Dermis blood vessel endothelial cell (primary cell): ENCODE results near the gene CPEB4. TPM values are rescaled to one million over a fixed set of nuclear protein-coding genes. Genes with fewer than 3 reads are reported as not detected.

Source experiments
- DNase-seq: peaks from one replicate; pipeline ENCODE4 v3.0.0; 2010
- total RNA-seq: library from RNA; depleted of rRNA; stranded (reverse); fragments of >200 nt; gene quantifications from 2 replicates; pipeline ENCODE4 v1.2.3, GENCODE V29; 2014

The CPEB4 gene
- total RNA-seq, 1 donor from 2014 or later: 18.0 TPM

DNA sequence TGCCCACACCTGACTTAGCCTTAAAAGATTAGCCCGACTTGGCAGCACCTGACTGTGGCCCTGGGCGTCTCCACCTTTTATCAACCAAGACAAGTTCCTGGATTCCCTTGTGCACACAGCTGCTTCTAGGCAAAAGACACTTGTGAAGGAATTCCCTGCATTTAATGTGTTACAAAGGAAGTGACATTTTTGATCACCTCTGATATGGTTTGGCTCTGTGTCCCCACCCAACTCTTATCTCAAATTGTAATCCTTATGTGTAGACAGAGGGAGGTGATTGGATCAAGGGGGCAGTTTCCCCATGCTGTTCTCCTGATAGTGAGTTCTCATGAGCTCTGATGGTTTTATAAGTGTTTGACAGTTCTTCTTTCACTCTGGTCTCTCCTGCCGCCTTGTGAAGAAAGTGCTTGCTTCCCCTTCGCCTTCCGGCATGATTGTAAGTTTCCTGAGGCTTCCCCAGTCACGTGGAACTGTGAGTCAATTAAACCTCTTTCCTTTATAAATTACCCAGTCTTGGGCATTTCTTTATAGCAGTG is 2.6 kb upstream of the CPEB4 start:
- peak; percentile 61 for DNase-seq

GRCh38 chr5:173886150-173886549 is 2.0 kb upstream of the CPEB4 start:
- DNase-seq: no peak

DNA sequence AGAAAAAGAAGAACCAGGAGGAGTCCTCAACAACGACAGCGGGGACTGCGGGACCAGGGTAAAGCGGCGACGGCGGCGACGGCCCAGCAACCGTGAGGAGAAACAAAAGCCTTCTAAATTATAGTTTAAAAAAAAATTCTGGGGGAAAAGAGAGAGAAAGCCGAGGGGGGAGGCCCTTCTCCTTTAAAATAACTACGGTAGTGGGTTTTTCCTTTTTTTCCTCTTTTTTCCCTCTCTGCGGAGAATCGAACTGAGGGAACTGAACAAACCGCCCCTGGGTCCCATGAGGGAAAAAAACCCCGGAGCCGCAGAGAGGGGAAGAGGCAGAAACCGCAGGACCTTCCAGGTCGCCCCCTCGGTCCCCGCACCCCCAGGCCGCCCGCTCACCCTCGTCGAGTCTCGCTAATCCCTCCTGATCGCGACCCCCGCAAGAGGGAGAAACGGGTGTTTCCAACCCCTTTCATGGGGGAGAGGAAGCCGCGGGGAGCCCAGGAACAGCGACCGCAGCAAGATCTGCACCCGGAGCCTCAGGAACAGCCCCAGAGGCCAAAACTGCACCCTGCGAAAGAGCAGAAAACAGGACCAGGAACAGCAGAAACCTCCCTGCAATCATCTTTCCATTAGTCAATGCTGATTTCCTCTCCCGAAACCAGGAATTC is 453 bp downstream of the CPEB4 start:
- DNase-seq: peak; percentile 48

- peak; percentile 53 for DNase-seq
Observed at GRCh38 chr5:173890195-173890991, 2.2 kb downstream of the CPEB4 start.

GRCh38 chr5:173891308-173892116 is 3.4 kb downstream of the CPEB4 start:
- DNase-seq: no peak

GRCh38 chr5:173893192-173893561 is 5.0 kb downstream of the CPEB4 start:
- no peak for DNase-seq

- no peak for DNase-seq
Observed at GRCh38 chr5:173895401-173896165, 7.4 kb downstream of the CPEB4 start.

- no peak for DNase-seq
Observed at GRCh38 chr5:173896631-173897030, 8.5 kb downstream of the CPEB4 start.

DNA sequence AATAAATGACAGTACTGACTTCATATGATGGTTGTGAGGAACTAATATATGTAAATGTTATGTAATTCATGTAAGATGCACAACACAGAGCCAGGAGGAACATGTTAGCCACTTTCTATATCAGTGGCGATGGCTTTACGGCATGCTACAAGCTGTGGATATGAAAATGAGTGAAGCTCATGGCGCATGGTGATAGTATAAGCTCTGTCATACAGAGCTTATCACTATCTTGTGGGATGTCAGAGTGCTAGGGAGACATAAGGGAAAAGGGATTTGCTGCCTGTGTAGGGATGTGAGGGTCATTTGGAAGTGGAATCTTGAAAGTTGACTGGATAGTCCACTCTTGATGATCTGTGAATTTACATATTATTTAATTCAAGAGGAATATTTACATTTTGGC is 13.6 kb downstream of the CPEB4 start:
- DNase-seq: no peak

DNA sequence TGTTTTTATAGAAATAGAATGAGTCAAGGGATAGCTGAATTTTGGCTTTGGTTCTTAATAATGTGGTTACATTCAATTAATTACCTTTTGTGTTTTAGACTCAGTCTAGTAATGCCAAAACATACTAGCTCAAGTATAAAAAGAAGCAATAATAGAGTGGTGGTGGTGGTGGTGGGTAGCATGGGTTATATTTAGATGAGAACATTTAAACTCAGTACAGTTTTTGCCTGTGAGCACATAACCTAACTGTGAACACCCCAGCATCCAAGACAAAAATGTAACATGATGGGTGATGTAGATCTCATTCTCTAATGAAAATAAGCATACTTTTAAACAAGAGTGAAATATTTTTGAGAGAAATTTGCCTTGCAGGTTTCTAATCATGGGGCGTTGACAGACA is 14.2 kb downstream of the CPEB4 start:
- no peak for DNase-seq

DNA sequence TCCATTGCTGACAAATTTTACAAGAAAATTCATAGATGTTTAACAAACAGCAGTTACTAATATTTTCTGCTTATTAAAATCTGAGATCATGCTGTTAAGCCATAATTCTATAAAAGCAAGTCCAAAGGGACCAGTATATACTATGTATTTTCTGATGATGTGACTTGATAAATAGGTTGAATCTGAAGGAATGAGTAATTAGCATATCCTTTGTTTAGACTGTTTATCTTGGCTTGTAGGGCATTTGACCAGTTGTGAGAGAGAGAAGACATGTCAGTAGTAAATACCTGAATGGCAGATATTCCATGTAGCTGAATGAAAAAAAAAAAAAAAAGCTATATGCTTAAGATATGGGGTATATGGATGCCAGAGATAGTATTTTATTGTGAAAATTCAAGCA is 14.6 kb downstream of the CPEB4 start:
- DNase-seq: peak; percentile 58

- DNase-seq: no peak
Observed at GRCh38 chr5:173903396-173904140, 15.4 kb downstream of the CPEB4 start.

GRCh38 chr5:173904151-173904550 is 16.0 kb downstream of the CPEB4 start:
- no peak for DNase-seq

- no peak for DNase-seq
Observed at GRCh38 chr5:173907284-173907683, 19.1 kb downstream of the CPEB4 start.

DNA sequence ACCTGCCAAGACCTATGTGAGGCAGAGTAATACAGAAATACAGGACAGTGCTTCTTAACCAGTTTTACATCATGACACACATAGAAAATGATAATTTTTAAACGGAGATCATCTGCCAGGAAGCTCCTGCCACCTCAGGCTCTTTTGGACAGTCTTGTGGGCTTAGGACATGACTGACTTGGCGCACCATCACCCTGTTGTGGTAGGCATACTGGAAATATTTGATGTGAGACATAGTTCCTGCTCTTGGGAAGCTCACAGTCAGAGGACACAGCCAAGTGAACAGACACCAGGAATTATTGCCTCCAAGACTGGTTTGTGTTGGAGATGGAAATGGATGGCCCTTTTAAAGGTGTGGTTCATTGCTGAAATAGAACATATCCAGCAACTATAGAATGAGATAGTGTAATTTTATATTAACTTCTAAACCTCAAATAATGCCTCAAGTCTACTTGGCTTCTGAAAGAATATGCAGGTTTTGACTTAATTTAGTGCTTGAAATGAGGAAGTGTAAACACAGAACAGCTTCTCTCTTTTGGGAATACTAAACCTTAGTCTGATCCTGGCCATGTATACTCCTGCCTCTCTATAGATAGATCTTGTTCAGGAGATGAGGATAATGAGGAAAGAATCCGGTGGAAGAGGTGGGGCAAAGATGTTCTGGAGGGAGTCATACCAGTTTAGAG is 19.7 kb downstream of the CPEB4 start:
- no peak for DNase-seq

GRCh38 chr5:173909199-173909598 is 21.1 kb downstream of the CPEB4 start:
- DNase-seq: no peak

DNA sequence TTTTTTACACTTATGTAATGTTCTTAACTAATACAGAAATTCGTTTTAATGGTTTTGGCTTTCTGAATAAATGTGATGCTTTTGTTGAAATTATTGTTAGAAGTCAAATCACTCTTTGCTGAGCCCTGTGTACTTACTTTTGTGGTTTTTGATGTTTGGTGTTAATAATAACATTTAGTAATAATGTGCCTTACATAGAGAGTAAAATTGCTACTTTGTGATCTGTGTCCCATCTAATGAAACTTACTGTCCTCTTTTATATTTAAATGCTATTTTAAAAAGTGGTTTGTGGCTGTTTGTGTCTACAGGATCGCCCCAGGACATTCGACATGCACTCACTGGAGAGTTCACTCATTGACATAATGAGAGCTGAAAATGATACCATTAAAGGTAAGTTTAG is 22.1 kb downstream of the CPEB4 start:
- DNase-seq: no peak

GRCh38 chr5:173911623-173912022 is 23.5 kb downstream of the CPEB4 start:
- peak; percentile 46 for DNase-seq

- DNase-seq: peak; percentile 54
Observed at GRCh38 chr5:173913686-173914321, 25.7 kb downstream of the CPEB4 start.

DNA sequence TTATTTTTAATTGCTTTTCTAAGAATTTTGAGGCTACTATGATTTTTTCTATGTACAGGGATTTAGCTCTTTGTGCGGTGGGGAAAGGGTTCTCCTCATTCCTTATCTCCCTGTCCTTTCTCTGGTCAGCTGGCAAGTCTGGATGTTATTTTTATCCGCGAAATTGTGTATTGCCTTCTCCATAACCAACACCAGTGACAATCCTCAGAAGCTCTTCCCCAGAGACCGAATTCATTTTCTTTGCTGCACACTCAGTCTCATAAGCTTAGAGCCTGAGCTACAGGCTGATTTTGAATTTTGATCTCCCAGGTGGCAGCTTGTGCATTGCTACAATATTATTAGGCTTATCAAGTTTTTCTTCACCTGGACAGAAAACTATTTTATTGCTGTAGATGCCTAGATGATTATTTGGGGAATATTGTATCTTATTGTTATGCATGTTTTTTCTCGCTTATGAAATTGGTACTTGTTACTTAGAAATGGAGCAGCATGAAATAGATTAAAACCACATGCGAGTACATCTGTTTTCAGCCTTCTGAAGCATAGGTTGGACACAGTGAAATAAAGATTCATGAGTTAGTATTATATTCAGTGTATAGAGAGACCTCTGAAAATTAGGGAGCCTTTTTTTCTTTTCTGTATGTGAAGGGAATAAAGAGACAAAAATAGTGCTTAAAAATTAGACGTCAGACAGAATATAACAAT is 27.3 kb downstream of the CPEB4 start:
- no peak for DNase-seq
